C1 segment of cervical spinal cord (tissue), 14 donors: ENCODE data around the gene GLT6D1.

Experiments used
- DNase-seq, 14 donors: peaks; one replicate each; lab custom pipeline; 2025; lab: John Stamatoyannopoulos, UW

Gene GLT6D1

DNA sequence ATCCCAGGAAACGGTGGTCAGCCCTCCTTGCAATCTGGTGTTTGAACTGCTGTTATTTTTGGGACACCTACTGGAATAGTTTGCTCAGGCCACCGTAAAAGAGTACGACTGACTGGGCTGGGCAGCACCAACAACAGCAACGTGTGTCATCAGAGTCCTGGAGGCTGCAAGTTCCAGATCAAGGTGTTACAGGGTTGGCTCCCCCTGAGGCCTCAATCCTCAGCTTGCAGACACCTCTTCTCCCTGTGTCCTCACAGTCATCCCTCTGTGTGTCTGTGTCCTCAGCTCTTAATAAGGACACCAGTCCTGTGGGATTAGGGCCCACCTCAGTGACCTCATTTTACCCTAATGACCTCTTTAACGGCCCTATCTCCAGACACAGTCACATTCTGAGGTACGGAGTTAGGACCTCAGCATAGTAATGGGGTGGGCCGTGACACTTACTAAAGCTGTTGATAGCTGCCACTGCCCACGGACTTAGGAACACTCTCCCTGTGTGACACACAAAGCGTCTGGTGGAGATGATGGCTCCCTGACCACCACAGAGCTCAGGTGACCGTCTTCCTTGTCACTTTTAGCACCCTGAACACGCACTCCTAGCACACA, 16.8 kb downstream of the GLT6D1 start:
- no peak for DNase-seq

GRCh38 chr9:135620558-135620957, 18.8 kb downstream of the GLT6D1 start:
- no peak for DNase-seq

- DNase-seq, result no peak
Observed at GRCh38 chr9:135619599-135619886, 19.8 kb downstream of the GLT6D1 start.

DNA sequence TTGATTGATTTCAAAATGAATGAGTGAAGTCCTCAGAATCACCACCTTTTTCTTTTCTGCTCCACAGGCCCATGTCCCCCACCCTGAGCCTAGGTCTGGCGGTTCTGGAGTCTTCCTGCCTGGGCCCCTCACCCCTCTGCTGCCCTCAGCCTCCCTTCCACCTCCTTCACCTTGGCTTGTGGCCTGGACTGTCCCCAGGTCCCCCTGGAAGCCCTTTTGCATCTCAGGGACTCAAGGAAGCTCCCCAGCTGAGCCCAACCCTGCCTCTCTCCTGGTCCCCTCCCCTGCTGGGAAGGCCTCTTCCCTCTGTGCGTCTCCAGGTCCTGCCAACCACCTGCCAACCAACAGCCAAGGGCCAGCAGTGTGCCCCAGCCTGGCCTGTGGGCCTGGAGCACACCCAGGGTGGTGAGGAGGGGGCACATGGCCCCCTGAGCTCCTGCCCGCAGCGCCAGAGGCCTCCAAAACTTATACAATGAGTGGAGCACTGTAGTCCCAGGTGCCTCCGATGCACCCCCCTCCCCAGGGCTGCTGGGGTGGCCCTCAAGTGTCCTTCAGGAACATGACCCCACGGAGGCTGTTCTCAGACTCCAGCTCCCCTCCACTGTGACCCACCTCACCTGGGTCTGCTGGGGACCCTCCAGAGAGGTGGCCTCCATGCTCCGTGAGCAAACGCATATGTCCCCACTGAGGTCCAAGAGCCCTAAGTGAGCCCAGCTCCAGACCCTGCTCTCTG, 20.3 kb downstream of the GLT6D1 start:
- no peak for DNase-seq

DNA sequence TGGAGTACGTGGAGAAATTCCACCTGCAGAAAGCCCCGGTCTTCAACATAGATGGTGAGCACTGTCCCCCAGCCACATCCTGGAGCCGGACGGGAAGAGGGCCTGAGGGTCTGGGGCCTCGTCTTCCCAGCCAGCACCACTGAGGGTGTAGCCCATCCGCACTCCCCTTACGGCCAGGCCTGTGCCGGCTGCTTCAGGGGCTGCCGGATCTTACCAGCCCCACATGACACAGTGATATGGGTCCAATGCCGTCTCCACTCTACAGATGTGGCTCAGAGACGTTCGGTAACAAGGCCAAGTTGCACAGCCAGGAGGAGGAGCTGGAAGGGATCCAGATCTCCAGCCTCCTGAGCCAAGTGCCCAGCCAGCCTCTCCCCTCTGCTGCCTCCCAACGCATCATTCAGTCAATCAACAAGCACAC, 21.3 kb downstream of the GLT6D1 start:
- no peak for DNase-seq

DNA sequence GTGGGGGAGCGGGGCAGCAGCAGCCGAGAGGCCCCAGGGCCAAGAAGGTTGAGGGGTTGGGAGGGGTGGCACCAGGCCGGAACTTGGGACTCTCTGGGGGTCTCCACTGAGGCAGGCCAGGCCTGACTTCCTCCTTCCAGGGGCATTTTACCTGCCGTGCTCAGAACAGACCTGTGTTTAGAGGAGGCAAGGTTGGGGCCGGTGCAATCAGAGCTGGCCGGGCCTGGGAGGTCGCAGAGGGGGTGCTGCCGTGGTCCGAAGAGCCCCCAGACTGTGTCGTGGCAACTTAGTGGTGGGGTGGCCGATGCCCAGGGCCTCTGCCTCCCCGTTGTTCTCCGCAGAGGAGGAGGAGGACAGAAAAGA, 21.8 kb downstream of the GLT6D1 start:
- DNase-seq, result no peak

GRCh38 chr9:135616619-135617537, 22.5 kb downstream of the GLT6D1 start:
- no peak for DNase-seq

- no peak for DNase-seq
Observed at GRCh38 chr9:135615666-135616618, 23.4 kb downstream of the GLT6D1 start.

- DNase-seq, result no peak
Observed at GRCh38 chr9:135614821-135615665, 24.3 kb downstream of the GLT6D1 start.

DNA sequence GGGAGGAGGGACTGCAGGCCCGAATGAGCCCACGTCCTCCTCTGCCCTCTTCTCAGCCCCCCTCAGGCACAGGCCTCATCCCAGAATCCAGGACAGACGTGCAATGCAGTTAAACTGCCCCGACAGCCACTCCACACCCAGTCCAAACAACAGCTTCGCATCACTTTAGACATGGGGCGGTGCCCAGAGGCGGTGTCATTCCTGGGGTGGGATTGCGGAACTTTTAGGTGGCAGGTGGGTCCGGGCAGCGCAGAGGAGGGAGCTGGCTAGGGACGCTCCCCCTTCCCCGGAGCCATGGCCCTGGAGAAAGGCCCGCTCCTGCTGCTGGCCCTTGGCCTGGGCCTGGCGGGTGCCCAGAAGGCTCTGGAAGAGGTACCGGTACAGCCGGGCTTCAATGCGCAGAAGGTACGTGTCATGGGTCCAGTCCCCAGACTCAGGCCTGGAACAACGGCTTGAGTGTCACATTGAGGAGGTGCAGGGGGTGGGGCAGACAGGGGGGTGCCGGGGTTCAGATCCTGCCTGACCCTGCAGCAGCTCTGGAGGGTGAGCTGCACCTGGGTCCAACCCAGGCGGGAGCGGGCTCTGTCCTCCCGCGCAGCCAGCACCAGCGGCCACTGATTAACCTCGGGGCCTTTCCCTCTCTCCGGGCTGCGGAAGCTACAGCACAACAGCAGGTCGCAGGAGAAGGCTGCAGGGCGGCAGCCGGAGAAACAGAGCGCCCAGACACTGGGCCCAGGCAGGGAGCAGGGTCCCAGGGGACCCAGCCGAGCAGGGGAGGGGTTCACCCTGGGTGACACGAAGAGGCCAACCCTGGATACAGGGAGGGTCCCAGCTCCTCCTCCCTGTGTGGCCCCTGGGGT, 25.2 kb downstream of the GLT6D1 start:
- no peak for DNase-seq

DNA sequence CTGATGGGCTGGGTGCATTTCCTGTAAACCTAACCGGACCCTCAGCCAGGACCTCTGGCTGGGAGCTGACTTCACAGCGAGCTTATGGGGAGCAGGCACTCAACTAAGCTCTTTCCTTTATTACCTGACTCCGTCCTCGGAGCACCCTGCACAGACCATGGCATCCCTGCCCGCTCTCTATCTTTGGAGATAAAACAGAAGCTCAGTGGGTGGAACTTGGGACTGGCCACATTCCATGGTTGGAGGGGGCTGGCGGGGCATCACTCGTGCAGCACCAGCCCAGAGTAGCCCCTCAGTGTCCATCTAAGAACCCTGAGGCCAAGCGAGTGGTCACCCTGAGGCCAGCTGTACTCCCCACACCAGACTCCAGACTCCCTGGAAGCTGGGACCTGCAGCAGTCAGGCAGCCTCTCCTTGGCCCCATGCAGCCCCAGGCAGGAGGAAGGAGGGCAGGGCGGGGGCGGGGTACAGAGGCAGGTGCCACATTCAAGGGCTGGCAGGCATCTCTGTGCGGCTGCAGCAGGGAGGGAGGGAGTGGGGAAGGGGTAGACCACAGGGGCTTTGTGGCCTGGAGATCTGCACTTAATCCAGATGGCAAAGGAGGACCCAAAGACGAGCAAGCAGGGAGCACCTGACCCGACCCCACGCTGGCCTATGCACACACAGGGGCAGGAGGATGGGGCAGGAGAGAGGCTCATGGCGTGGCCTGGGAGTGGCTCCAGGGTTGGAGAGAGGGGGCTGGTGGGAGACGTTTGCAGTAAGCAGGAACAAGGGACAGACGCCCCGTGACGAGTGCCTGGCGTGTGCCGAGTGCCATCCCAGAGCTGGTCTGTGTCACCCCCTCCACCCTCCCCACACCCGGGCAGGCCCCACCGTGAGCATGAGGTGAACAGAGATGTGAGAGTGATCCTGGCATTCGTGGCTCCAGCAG, 26.1 kb downstream of the GLT6D1 start:
- no peak for DNase-seq

GRCh38 chr9:135612437-135612836, 26.9 kb downstream of the GLT6D1 start:
- DNase-seq, result no peak

- no peak for DNase-seq
Observed at GRCh38 chr9:135611875-135612209, 27.5 kb downstream of the GLT6D1 start.

DNA sequence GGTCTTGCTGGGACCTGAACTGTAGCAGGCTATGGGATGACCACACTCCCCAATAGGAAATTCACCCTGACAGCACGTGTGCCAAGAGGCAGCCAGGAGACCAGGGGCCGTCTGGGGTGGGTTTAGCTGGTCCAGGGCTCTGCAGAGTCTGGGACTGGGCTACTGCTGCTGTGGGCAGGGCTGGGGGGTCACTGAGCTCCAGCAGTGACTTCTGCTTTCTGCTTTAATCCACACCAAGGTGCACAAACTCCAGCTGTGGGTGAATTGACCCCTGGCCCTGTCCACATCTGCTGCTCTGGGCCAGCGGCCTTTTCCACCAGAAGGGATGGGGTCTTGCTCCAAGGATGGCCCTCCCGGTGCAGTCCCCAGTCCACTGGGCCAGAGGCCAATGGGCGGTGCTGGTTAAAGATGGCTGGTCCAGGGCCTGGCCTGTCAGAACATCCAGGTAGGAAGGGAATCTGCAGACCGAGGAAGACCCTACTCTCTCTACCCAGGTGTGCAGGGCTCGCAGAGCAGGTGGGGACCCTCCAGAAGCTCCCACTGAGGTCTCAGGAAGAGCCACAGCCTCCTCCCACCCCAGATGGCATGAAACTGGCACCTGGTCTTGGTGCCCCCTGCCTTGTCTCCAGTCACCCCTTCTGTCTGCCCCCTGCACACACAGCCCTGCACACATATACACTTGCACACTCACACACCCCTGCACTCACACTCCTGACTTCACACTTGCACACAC, 28.0 kb downstream of the GLT6D1 start:
- no peak for DNase-seq

DNA sequence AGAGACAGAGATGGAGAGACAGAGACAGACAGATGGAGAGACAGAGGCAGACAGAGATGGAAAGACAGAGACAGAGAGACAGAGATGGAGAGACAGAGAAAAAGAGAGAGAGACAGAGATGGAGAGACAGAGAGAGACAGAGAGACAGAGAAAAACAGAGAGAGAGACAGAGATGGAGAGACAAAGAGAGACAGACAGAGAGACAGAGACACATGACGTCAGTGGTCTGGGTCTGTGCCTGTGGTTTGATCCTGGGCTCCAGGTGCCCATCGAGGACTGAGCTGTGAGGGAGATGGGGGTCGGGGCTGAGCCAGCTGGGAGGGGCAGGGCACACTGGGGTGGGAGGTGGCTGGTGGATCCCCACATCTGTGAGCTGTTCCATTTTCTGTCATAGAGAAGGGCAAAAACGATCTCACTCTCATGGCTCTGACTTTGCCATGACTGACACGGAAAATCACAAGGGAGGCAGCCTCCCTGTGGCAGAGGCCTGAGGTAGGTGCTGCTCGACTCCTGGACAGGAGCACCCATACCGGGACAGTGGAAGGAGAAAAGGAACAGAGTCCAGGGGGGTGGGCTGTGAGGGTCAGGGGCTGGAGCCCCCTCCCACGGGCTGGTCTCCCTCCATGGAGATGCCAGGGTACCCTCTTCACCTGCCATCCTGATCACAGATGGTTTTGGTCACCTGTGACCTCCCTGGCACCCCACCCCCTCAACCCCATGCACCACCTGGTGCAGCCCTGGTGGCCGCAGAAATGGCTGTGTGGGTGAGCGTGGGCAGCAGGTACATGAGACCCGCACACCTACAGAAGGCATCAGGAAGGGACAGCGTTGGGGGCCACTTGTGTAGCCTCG, 28.8 kb downstream of the GLT6D1 start:
- no peak for DNase-seq

GRCh38 chr9:135609366-135609955, 29.9 kb downstream of the GLT6D1 start:
- no peak for DNase-seq

DNA sequence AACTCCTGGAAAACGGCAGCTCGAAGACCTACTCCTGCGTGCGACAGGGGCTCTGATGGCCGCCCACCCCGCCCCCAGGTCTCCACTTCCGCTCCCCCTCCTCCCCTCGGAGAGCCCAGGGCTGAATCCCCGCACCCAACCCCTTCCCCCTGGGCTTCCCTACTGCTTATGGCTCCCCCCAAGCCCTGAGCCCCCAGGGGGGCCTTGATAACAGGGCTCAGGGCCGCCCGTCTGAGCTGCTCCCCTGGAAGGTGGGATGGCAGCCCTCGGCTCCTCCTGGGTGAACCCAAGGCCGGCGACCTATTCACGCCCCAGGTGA, 30.4 kb downstream of the GLT6D1 start:
- DNase-seq, result no peak
